Mesodermal cell (in vitro differentiated cells): ENCODE measurements around the gene TMOD2.

Experiments used
- H3K27ac ChIP-seq: 2 replicates; pipeline ENCODE4 v1.7.0; 2013; ENCODE audit warnings: mild to moderate bottlenecking, low read depth, low read length, moderate library complexity; ENCODE audit not compliant: severe bottlenecking
- H3K36me3 ChIP-seq: 2 replicates; pipeline ENCODE4 v1.7.1; 2013; ENCODE audit warnings: mild to moderate bottlenecking, low read length, moderate library complexity; ENCODE audit not compliant: control insufficient read depth, insufficient read depth
- H3K4me1 ChIP-seq: one replicate; pipeline ENCODE4 v1.7.1; 2013; ENCODE audit warnings: mild to moderate bottlenecking, low read length; ENCODE audit not compliant: insufficient read depth, control insufficient read depth, poor library complexity, severe bottlenecking
- H3K4me3 ChIP-seq: 2 replicates; pipeline ENCODE4 v1.7.0; 2013; ENCODE audit warnings: low read length, control low read depth, mild to moderate bottlenecking; ENCODE audit not compliant: insufficient read depth, poor library complexity, severe bottlenecking; ENCODE audit errors: extremely low read depth
- H3K9me3 ChIP-seq: 2 replicates; pipeline ENCODE4 v1.7.1; 2013; ENCODE audit warnings: mild to moderate bottlenecking, low read length, moderate library complexity; ENCODE audit not compliant: control insufficient read depth
- WGBS, 2 experiments: methylation state at CpG; one replicate each; pipeline ENCODE4 v1.1.5; 2013; ENCODE audit warnings: missing lambda C conversion rate in 2 of 2; ENCODE audit not compliant: insufficient coverage in 2 of 2; 5-methylcytosine and 5-hydroxymethylcytosine counted together

Gene TMOD2

GRCh38 chr15:51842265-51842664 lies 90.9 kb downstream of the TMOD2 start:
- Histone ChIP-seq H3K4me1 (peaks cover 38% of the 10 kb centered on the region), H3K27ac (no peak overlapping the region), H3K9me3 (no peaks in the 10 kb centered on the region), H3K4me3 (no peak overlapping the region), H3K36me3 (no peaks in the 10 kb centered on the region)
- 78 to 100% methylated on average over 1 of the region's 3 CpGs for WGBS, 2 experiments

DNA sequence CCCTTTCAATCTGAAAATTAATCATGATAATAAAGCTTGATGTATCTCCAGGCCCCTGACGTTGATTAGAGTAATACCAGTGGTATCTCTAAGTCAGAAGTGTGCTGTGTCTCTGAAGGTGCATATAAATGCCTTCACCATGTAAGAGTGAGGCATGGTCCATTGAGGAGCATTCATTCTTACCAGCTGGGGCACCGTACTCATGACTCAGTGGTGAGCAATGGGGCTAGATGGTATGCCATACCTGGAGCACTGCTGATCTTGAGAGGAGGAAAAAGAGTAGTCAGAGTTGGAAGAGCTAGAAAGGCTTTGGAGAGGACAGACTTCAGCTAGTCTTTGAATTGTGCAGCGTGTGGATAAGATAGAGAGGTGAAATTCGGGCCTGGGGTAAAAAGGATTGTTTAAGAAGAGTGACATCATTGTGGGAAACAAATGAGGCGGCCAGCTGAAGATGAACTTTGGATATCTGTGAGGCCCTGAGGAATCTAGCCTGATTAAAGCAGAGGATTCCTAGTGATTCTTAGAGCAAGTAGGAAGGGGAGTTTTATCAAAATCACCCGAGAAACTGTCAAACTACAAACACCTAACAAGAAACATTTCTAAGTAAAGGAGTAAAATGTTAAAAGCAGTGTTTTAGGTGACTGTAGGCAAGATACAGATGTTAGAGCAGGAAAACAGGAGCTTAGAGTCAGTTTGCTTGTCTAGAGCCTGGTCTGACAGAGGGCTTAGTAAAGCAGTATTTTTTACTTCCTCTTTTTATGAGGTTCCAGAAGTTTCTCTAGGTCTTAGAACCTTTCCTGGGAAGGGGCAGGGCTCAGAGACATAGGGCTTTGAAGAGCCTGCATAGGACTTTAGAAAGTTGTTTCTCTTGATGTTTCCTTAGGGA lies 91.7 kb downstream of the TMOD2 start:
- no peaks in the 10 kb centered on the region for H3K36me3 ChIP-seq

GRCh38 chr15:51844747-51845426 lies 93.5 kb downstream of the TMOD2 start:
- no peak overlapping the region for H3K27ac ChIP-seq
- no peaks in the 10 kb centered on the region for H3K9me3 ChIP-seq
- no peaks in the 10 kb centered on the region for H3K36me3 ChIP-seq
- H3K4me1 ChIP-seq = peaks cover 30% of the 10 kb centered on the region
- WGBS, 2 experiments = 74 to 100% methylated on average over 1 to 3 of the region's 4 CpGs
- H3K4me3 ChIP-seq = no peak overlapping the region

More for the DNA sequence above, 91.7 kb downstream of the TMOD2 start:
- Histone ChIP-seq H3K4me1 (peaks cover 30% of the 10 kb centered on the region), H3K9me3 (no peaks in the 10 kb centered on the region), H3K27ac (peak overlapping the region; percentile 17), H3K4me3 (no peak overlapping the region)
- WGBS, 2 experiments = 82 to 83% methylated on average over 3 to 5 of the region's 6 CpGs

- Histone ChIP-seq H3K27ac (peak overlapping the region; percentile 57), H3K4me1 (peaks cover 30% of the 10 kb centered on the region), H3K4me3 (no peak overlapping the region), H3K9me3 (no peaks in the 10 kb centered on the region), H3K36me3 (no peaks in the 10 kb centered on the region)
- WGBS, 2 experiments = 100% methylated on average over 1 of the region's 3 CpGs; no CpG with 5 or more reads in 1 of the 2 experiments
Measured at GRCh38 chr15:51846066-51846462, 94.7 kb downstream of the TMOD2 start.

GRCh38 chr15:51846463-51847230 lies 95.2 kb downstream of the TMOD2 start:
- Histone ChIP-seq H3K9me3 (no peaks in the 10 kb centered on the region), H3K36me3 (no peaks in the 10 kb centered on the region), H3K4me1 (peaks cover 30% of the 10 kb centered on the region), H3K27ac (peak overlapping the region; percentile 57), H3K4me3 (no peak overlapping the region)
- WGBS, 2 experiments = 79% methylated on average over 2 of the region's 3 CpGs; no CpG with 5 or more reads in 1 of the 2 experiments

DNA sequence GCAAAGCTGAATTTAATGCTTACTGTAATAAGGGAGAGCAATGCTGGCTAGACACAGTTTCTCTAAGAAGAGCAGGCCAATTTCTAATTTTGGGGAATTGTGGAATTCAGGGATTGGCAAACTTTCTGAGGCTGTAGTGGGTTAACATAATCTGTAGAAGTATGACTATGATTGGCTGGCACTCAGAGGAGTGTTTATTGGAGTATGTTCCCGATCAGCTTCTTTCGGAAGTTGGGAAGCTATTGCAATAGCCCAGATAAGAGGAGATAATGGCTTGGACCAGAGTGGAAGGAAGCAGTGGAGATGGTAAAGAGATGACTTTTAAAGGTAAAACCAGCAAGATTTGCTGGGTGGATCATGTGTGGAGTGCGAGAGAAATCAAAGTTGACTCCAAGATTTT lies 97.4 kb downstream of the TMOD2 start:
- Histone ChIP-seq H3K36me3 (no peaks in the 10 kb centered on the region), H3K27ac (no peak overlapping the region), H3K4me3 (no peak overlapping the region), H3K4me1 (peaks cover 19% of the 10 kb centered on the region), H3K9me3 (no peaks in the 10 kb centered on the region)
- WGBS, 2 experiments = 88 to 98% methylated on average over 3 of the region's 3 CpGs

DNA sequence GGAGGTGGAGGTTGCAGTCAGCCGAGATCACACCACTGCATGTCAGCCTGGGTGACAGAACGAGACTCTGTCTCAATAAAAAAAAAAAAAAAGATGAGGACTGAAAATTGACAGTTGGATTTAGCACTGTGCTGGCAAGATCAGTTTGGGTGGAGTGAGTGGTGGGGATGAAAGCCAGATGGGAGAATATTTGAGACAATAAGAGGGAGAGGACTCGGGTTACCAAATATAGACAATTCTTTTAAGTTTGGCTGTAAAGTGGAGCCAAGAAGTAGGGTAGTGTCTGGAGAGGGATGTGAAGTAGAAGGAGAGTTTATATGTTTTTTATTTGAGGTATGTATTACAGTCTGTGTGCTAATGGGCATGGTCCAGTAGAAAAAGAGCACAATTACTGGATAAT lies 98.5 kb downstream of the TMOD2 start:
- H3K36me3 ChIP-seq = no peaks in the 10 kb centered on the region
- no peak overlapping the region for H3K27ac ChIP-seq
- 91 to 92% methylated on average over 3 of the region's 3 CpGs for WGBS, 2 experiments
- no peaks in the 10 kb centered on the region for H3K9me3 ChIP-seq
- peaks cover 19% of the 10 kb centered on the region for H3K4me1 ChIP-seq
- H3K4me3 ChIP-seq = no peak overlapping the region

- WGBS, 2 experiments = 65 to 75% methylated on average over 2 of the region's 2 CpGs
- no peaks in the 10 kb centered on the region for H3K9me3 ChIP-seq
Measured at GRCh38 chr15:51853998-51854397, 102.6 kb downstream of the TMOD2 start.

GRCh38 chr15:51855612-51856011 lies 104.2 kb downstream of the TMOD2 start:
- Histone ChIP-seq H3K9me3 (no peaks in the 10 kb centered on the region), H3K4me3 (no peak overlapping the region), H3K4me1 (no peaks in the 10 kb centered on the region), H3K36me3 (peaks cover 7% of the 10 kb centered on the region), H3K27ac (no peak overlapping the region)
- 71 to 93% methylated on average over 1 of the region's 1 CpG for WGBS, 2 experiments

More at GRCh38 chr15:51853998-51854397, 102.6 kb downstream of the TMOD2 start:
- H3K36me3 ChIP-seq = no peaks in the 10 kb centered on the region
- H3K4me1 ChIP-seq = no peaks in the 10 kb centered on the region
- H3K27ac ChIP-seq = no peak overlapping the region
- H3K4me3 ChIP-seq = no peak overlapping the region

DNA sequence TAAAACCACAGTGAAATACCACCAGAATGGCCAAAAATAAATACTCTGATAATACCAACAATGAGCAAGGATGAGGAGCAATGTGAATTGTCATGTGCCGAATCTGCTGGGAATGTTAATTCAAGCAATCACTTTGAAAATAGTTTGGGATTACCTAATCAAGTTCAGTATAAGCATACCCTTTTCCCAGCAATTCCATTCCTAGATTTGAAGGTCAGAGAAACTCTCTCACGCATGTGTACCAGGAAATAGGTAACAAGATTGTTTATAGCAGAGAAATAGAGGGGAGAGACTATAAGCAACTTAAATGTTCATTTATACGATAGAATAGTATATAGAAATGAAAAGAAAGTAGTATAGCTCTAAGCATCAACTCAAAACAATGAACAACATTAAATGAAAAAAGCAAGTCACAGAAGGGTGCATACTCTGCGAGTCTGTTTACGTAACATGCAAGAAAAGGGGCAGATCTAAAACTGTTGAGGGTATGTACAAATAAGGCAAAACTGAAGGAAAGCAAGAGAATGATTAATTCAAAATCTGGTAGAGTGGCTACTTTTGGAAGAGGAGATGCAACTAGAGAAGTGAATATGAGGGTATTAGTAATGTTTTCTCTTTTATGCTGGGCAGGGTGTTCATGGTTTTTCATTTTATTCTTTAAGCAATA lies 105.5 kb downstream of the TMOD2 start:
- WGBS, 2 experiments = 91 to 100% methylated on average over 2 of the region's 5 CpGs
- H3K4me3 ChIP-seq = no peak overlapping the region
- H3K9me3 ChIP-seq = no peaks in the 10 kb centered on the region
- H3K36me3 ChIP-seq = peaks cover 7% of the 10 kb centered on the region
- H3K4me1 ChIP-seq = no peaks in the 10 kb centered on the region
- no peak overlapping the region for H3K27ac ChIP-seq
